ENCODE measurements around the gene GOLM1. TPM values are rescaled to one million over a fixed set of nuclear protein-coding genes. Genes with fewer than 3 reads are reported as not detected.

Gene GOLM1
- total RNA-seq, 2 experiments from 2014 or later, result 2.7 TPM

GRCh38 chr9:86119457-86119856 is 20.1 kb upstream of the GOLM1 start:
- no peaks in the 10 kb centered on the region for H3K9me3 Mint-ChIP-seq
- POLR2A ChIA-PET, result no interaction called here
- peaks cover 7% of the 10 kb centered on the region for H3K27me3 Mint-ChIP-seq
- CTCF ChIA-PET, result no interaction called here
- H3K4me3 Mint-ChIP-seq, result no peak overlapping the region
- TF ChIP-seq, protein P1, sequence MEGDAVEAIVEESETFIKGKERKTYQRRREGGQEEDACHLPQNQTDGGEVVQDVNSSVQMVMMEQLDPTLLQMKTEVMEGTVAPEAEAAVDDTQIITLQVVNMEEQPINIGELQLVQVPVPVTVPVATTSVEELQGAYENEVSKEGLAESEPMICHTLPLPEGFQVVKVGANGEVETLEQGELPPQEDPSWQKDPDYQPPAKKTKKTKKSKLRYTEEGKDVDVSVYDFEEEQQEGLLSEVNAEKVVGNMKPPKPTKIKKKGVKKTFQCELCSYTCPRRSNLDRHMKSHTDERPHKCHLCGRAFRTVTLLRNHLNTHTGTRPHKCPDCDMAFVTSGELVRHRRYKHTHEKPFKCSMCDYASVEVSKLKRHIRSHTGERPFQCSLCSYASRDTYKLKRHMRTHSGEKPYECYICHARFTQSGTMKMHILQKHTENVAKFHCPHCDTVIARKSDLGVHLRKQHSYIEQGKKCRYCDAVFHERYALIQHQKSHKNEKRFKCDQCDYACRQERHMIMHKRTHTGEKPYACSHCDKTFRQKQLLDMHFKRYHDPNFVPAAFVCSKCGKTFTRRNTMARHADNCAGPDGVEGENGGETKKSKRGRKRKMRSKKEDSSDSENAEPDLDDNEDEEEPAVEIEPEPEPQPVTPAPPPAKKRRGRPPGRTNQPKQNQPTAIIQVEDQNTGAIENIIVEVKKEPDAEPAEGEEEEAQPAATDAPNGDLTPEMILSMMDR (IDR thresholded peaks at IDR 0.05), result no peak
- H3K4me1 Mint-ChIP-seq (ENCODE audit: low read depth), result no peaks in the 10 kb centered on the region
- ATAC-seq (no peak), DNase-seq (no peak)
- H3K36me3 Mint-ChIP-seq (ENCODE audit: low read depth), result no peaks in the 10 kb centered on the region
- intact Hi-C loops (cut with micrococcal nuclease), result no loop called here
- no peak overlapping the region for H3K27ac Mint-ChIP-seq

- Mint-ChIP-seq H3K27ac (no peak overlapping the region), H3K4me1 (ENCODE audit: low read depth) (no peaks in the 10 kb centered on the region), H3K27me3 (peaks cover 10% of the 10 kb centered on the region), H3K36me3 (ENCODE audit: low read depth) (no peaks in the 10 kb centered on the region), H3K9me3 (no peaks in the 10 kb centered on the region), H3K4me3 (no peak overlapping the region)
- DNase-seq, result no peak
- no peak for ATAC-seq
- CTCF ChIA-PET, result no interaction called here
- intact Hi-C loops (cut with micrococcal nuclease), result no loop called here
- POLR2A ChIA-PET, result interaction anchor here (0.7 kb wide), 1 partner anchor 798 kb away, joined by 3 read pairs; no protein-coding TSS in a partner anchor
- TF ChIP-seq, protein P1 (IDR thresholded peaks at IDR 0.05), result no peak
Observed at GRCh38 chr9:86116425-86116824, 17.1 kb upstream of the GOLM1 start.

- Mint-ChIP-seq H3K27ac (no peak overlapping the region), H3K4me1 (ENCODE audit: low read depth) (no peaks in the 10 kb centered on the region), H3K9me3 (no peaks in the 10 kb centered on the region), H3K27me3 (peaks cover 9% of the 10 kb centered on the region), H3K4me3 (no peak overlapping the region), H3K36me3 (ENCODE audit: low read depth) (no peaks in the 10 kb centered on the region)
- CTCF ChIA-PET, result no interaction called here
- ATAC-seq (no peak), DNase-seq (no peak)
- POLR2A ChIA-PET, result interaction anchor here (0.7 kb wide), 1 partner anchor 798 kb away, joined by 3 read pairs; no protein-coding TSS in a partner anchor
- TF ChIP-seq, protein P1 (IDR thresholded peaks at IDR 0.05), result no peak
- intact Hi-C loops (cut with micrococcal nuclease), result no loop called here
Observed at GRCh38 chr9:86115886-86116285, 16.5 kb upstream of the GOLM1 start.

GRCh38 chr9:86112057-86112456 is 12.7 kb upstream of the GOLM1 start:
- ChIA-PET CTCF (interaction anchor here (1.9 kb wide), 1 partner anchor 90 kb away, joined by 5 read pairs; no protein-coding TSS in a partner anchor), POLR2A (no interaction called here)
- Mint-ChIP-seq H3K9me3 (no peaks in the 10 kb centered on the region), H3K27ac (no peak overlapping the region), H3K36me3 (ENCODE audit: low read depth) (no peaks in the 10 kb centered on the region), H3K4me1 (ENCODE audit: low read depth) (peaks cover 1% of the 10 kb centered on the region), H3K4me3 (no peak overlapping the region), H3K27me3 (peaks cover 6% of the 10 kb centered on the region)
- DNase-seq (no peak), ATAC-seq (no peak)
- intact Hi-C loops (cut with micrococcal nuclease), result no loop called here
- TF ChIP-seq, protein P1 (IDR thresholded peaks at IDR 0.05), result no peak

DNA sequence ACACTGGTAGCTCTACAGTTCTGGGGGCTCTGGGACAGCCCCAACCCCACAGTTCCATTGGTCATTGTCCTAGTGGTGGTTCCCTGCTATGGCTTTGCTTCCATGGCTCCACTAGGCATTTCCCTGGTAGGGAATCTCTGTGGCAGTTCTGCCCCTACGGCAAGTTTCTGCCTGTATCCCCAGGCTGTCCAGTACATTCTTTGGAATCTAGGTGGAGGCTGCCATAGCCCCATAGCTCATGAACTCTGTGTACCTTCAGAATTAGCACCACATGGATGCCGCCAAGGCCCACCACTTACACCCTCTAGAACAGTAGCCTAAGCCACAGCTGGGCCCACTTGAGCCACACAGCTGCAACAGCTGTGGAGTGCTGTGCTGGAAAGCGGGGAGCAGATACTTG is 3.3 kb upstream of the GOLM1 start:
- Mint-ChIP-seq H3K27me3 (peaks cover 42% of the 10 kb centered on the region), H3K36me3 (ENCODE audit: low read depth) (no peaks in the 10 kb centered on the region), H3K27ac (no peak overlapping the region), H3K9me3 (no peaks in the 10 kb centered on the region), H3K4me1 (ENCODE audit: low read depth) (peaks cover 9% of the 10 kb centered on the region), H3K4me3 (no peak overlapping the region)
- TF ChIP-seq, protein P1 (IDR thresholded peaks at IDR 0.05), result no peak
- intact Hi-C loops (cut with micrococcal nuclease), result no loop called here
- no peak for DNase-seq
- ChIA-PET POLR2A (no interaction called here), CTCF (no interaction called here)
- no peak for ATAC-seq
